A549 (cell line): ENCODE data around the gene NGEF.

Experiments
- CEBPB ChIP-seq, 2 experiments: fragments of >200 bp in 1 of 2; sonication (Bioruptor Twin) in 1 of 2; formaldehyde crosslinking in 1 of 2; IDR thresholded peaks; 2 replicates each; pipeline ENCODE4 v1.6.1; 2012 to 2016
- CHD4 ChIP-seq: fragments of 200-600 bp; sonication (generic); IDR thresholded peaks from 2 replicates; pipeline ENCODE4 v1.6.1; 2016; ENCODE audit warnings: antibody characterized with exemption, mild to moderate bottlenecking, borderline replicate concordance
- CTCF ChIP-seq: fragments of >200 bp; sonication (Bioruptor Twin); formaldehyde crosslinking; IDR thresholded peaks from 3 replicates; pipeline ENCODE4 v1.5.1; 2016
- EP300 ChIP-seq, 2 experiments: fragments of >200 bp; sonication (Bioruptor Twin); formaldehyde crosslinking; IDR thresholded peaks; 2 replicates in 1 of 2; 3 replicates in 1 of 2; pipeline ENCODE4 v1.6.1; 2016 to 2017
- FOXS1 ChIP-seq: fragments of 250-450 bp; sonication (Bioruptor Pico); IDR thresholded peaks from 2 replicates; pipeline ENCODE4 v1.5.0; 2020; ENCODE audit warnings: mild to moderate bottlenecking, moderate library complexity
- JUNB ChIP-seq: fragments of >200 bp; sonication (Bioruptor Twin); formaldehyde crosslinking; IDR thresholded peaks from 2 replicates; pipeline ENCODE4 v1.6.1; 2016
- MAFK ChIP-seq: fragments of 450-650 bp; IDR thresholded peaks from 2 replicates; pipeline ENCODE4 v1.6.1; 2014; ENCODE audit not compliant: partially characterized antibody
- POLR2A ChIP-seq: IDR thresholded peaks from 2 replicates; pipeline ENCODE4 v1.6.1; 2012; ENCODE audit warnings: mild to moderate bottlenecking, low read length
- RCOR1 ChIP-seq: fragments of 150-350 bp; IDR thresholded peaks from 2 replicates; pipeline ENCODE4 v1.6.1; 2014; ENCODE audit warnings: antibody characterized with exemption, low read length, low read depth
- TF ChIP-seq, protein P1 (sequence below): IDR thresholded peaks from 2 replicates; pipeline ENCODE4 v1.6.1; 2012

- TF ChIP-seq, protein P1, sequence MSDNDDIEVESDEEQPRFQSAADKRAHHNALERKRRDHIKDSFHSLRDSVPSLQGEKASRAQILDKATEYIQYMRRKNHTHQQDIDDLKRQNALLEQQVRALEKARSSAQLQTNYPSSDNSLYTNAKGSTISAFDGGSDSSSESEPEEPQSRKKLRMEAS, result no peak
- TF ChIP-seq CTCF (no peak), CHD4 (no peak), EP300 (IDR thresholded peaks at IDR 0.05) (no peak), MAFK (no peak), JUNB (no peak), RCOR1 (no peak), POLR2A (no peak), FOXS1 (CRISPR knock-in tag) (no peak), CEBPB (IDR thresholded peaks at IDR 0.05) (no peak)
Measured at GRCh38 chr2:233061591-233062450, 48.8 kb upstream of the NGEF start.
